CD4-positive, alpha-beta T cell treated with Interleukin-12 subunit alpha and Interleukin-12 subunit beta, for 1 hour (primary cell): ENCODE data around the gene DIAPH2.

Experiments used
- DNase-seq: peaks from one replicate; pipeline ENCODE4 v3.0.0-alpha.2; 2020

DIAPH2 gene

DNA sequence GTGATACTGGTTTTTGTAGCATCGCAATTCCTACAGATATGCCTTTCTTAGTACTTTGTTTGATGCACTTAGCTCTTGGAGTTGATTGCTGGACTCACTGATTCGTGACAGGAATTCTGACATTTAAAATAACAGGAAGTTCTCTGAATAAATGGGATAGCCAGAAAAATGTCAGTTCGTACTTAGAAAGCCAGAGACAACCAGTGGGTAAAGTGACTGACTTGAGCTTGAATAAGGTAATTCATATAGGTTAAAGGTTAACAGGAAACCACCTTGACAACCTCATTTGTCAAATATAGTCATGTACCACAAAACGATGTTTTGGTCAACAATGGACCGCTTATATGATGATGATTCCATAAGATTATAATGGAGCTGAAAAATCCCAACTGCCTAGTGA is 380.4 kb downstream of the DIAPH2 start:
- DNase-seq = no peak

- no peak for DNase-seq
Measured at GRCh38 chrX:97065973-97066372, 381.3 kb downstream of the DIAPH2 start.

DNA sequence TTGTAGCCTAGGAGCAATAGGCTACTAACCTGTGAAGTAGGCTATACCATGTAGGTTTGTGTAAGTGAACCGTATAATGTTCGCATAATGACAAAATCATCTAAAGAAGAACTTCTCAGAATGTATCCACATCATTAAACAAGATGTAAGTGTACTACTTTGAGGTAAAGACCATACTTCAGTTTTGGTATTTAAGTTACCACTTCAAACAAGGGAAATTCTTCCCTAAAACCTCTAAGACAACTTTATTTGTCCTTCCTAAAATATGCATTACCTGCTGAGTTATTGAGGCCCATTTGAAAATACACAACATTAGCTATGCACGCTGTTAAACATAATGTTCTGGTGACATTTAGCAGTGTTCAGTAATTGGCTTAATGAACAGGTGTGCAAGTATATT is 381.7 kb downstream of the DIAPH2 start:
- no peak for DNase-seq

DNA sequence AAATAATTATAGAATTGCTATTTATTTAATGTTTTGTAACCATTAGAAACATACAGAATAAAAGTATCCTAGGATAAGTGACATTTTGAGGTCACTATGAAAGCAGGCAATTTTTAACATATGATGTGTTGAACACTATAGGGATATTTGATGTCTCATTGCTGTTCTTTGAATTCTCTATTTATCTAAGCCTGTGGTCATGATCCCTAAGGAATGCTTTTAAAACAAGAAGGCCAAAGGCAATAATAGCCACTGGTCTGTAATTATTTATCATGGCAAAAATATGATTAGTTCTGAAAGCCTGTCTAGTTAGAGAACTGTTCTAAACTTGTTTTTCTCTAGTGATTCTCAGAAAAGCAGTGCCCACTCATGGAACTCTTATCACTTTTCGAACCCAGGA is 385.7 kb downstream of the DIAPH2 start:
- no peak for DNase-seq

DNA sequence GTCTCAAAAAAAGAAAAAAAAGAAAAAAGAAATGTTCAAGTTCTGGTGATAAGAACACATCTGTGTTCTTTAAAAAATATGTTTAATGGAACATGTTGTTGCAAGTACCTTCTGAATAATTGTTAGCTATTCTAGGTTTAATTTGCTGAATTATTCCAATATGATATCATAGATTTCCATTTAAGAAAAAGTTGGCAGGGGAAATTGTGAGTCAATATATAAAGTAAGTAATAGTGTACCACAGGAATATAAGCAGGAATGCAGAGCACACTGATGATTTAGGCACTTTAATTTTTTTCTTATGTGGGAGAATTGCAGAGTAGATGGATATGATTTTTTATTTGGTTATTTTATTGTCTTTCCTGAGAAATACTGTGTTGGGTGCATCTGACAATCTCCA is 389.8 kb downstream of the DIAPH2 start:
- DNase-seq = no peak

GRCh38 chrX:97089116-97089515 is 404.5 kb downstream of the DIAPH2 start:
- DNase-seq = no peak

DNA sequence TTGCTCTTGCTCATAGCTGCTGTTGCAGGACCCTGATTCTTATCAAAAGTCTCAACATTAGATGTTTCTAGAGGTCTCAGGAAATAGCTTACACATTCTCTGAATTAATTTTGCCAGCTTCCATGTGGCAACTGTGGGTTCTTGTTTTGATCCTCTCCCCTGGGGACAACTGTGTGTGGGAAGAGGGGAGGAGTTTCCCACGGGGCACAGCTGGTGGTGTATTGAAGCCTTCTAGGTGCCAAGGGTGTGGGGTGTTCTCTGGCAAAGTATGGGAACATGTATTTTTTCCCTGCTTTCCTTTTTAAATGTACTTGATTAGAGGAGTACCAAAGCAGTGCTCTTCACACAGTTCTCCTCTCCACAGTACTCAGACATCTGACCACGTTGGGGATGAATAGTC is 411.7 kb downstream of the DIAPH2 start:
- no peak for DNase-seq

DNA sequence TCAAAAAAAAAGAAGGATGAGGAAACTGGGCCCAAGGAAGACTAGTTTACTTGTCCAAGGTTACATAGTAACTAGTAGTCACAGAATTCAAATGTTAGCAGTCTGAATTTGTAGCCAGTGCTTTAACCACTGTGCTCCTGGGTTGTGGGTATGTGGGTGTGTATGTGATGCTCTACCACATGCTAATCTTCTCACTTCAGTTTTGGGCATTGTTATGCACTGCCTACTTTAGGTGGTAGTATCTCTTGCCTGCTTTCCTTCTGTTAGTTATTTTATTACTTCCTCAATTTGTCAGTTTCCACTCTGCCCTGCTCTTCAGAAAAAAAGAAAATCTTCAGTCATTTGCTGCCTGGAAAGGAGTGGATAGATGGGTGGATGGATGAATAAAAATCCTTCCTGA is 418.3 kb downstream of the DIAPH2 start:
- DNase-seq = no peak

DNA sequence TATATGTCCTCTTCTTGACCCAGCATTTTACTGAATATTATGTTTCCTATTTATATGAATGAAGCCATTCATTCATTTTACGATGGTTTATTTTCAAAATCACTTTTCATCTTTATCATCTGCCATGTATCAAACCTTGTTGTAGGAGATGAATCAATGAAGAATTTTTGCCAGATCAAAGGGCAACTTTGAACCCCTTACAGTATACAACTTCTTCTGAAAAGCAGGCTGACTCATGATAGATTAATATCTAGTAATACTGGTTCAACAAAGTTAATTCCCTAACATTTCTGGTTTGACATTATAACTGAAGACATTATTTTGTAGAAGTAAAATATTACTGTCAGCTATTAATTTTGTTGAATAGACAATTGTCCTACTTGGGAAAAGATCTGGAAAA is 425.1 kb downstream of the DIAPH2 start:
- DNase-seq = no peak

- DNase-seq = no peak
Measured at GRCh38 chrX:97117572-97117971, 432.9 kb downstream of the DIAPH2 start.

GRCh38 chrX:97119474-97120109 is 434.9 kb downstream of the DIAPH2 start:
- DNase-seq = no peak

- no peak for DNase-seq
Measured at GRCh38 chrX:97123001-97123400, 438.4 kb downstream of the DIAPH2 start.

GRCh38 chrX:97126020-97126419 is 441.4 kb downstream of the DIAPH2 start:
- no peak for DNase-seq

DNA sequence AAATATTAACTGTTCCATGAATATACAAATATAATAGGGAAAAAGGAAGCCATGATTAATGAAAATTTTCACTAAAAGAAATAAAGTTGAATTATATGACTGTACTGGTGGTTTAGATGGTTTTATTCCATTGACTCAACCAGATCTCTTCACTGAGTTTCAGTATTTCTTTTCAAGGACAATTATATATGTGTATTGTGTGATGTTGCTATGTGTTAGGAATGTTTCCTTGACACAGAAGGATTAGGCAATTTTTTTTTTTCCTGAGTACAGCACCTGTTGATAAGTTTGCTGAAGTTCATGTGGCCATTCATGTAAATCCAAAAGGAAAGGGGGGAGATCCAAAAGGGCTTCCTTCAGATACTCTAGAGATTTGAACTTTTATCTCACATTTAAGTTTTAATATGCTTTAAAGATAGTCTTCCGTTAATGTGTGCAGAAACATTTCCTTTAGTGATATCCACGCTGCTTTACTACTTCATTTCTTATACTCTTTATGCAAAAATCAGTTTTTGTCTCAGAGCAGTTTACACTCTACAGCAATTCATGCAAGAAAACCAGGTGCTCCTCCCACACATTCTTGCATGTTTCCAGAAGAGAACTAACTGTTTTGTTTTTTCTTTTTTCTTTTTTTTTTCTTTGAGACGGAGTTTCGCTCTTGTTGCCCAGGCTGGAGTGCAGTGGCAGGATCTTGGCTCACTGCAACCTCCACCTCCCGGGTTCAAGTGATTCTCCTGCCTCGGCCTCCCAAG is 448.2 kb downstream of the DIAPH2 start:
- no peak for DNase-seq

- no peak for DNase-seq
Measured at GRCh38 chrX:97145934-97146333, 461.3 kb downstream of the DIAPH2 start.

GRCh38 chrX:97155816-97156215 is 471.2 kb downstream of the DIAPH2 start:
- no peak for DNase-seq

DNA sequence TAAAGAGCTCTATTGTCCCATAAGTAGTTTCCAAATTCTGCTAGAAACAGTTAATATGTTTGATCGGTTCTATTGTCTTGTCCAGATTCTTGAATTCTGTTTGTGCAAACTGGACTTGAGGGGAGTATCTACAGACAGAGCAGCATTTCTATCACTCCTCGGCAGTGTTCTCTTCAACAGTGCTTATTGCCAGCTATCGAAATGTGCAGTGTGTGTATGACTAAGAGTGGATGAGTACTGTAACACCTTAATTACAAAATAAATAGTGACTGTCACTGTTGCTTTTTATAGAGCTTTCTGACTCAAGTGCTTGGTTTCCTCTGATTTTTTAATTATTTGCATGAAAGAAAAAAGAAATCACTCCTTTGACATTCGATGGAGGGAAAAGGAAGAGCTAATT is 473.6 kb downstream of the DIAPH2 start:
- no peak for DNase-seq

GRCh38 chrX:97159916-97160800 is 475.5 kb downstream of the DIAPH2 start:
- DNase-seq = no peak

DNA sequence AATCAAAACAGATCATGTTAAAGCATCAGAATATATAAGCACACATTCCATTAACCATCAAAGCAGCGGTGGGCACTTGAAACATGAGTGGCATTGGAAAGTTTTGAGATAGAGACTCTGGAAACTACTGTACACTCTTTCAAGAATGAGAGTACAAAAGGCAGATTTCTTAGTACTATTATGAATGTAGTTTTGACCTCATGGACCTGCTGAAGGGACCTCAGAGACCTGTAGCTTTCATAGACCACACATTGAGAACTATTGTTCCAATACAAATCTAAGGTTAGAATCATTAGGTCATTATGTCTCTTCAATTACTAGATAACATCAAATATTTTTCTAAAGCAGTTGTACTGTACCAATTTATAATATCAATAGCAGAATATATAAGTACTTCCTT is 482.7 kb downstream of the DIAPH2 start:
- no peak for DNase-seq

- no peak for DNase-seq
Measured at GRCh38 chrX:97168646-97169045, 484.0 kb downstream of the DIAPH2 start.

DNA sequence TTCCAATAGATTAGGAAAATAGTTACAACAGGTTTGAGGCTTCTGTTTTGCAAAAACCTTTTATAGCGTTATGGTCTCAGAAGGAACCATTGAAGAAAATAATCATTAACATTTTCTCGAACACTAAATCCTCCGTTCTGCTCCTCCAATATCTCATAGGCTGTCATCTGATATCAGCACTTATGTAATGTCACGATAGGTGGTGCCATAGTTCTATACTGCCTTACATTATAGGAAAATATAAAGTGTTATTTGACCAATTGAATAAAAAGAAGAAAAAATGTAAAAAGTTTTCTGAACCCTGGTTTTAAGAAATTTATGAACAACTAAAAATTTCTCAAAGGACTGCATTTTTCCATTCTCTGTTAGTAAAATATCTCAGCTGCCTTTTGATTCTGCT is 490.5 kb downstream of the DIAPH2 start:
- no peak for DNase-seq

DNA sequence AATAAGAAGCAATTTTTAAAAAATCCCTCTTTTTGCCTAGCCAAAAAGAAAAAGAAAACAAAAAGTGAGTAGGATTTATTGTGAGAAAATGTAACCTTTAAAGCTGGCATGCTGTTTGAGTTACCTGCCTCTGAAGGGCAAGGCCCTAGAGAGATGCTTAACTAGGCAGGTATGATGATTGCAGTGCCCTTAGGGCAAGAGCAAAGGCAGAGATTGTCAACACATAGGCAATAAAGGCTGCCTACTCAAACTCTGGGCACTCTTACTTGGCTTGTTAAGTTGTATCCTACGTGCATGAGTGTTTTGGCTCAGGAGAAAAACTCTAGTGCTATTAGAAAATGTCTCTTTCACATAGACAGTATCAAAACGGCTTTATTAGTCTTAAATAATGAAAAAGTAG is 505.0 kb downstream of the DIAPH2 start:
- no peak for DNase-seq

- no peak for DNase-seq
Measured at GRCh38 chrX:97199501-97199900, 514.9 kb downstream of the DIAPH2 start.

DNA sequence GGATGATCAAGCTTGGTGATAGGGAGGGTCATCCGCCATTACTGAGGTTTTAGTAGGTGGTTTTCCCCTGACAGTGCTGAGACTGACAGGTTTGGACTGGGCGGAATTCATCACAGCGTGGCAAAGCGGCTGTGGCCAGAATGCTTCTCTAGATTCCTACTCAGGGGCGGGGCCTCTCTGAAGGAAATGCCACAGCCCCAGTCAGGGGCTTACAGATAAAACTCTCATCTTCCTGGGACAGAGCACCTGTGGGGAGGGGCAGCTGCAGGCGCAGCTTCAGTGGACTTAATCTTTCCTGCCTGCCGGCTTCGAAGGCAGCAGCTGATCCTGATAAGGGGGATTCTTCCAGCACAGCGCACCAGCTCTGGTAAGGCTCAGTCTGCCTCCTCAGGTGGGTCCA is 515.8 kb downstream of the DIAPH2 start:
- DNase-seq = no peak
